ENCODE results near the gene PLEKHB2. TPM values are rescaled to one million over a fixed set of nuclear protein-coding genes. Genes with fewer than 3 reads are reported as not detected.

The PLEKHB2 gene, protein sequence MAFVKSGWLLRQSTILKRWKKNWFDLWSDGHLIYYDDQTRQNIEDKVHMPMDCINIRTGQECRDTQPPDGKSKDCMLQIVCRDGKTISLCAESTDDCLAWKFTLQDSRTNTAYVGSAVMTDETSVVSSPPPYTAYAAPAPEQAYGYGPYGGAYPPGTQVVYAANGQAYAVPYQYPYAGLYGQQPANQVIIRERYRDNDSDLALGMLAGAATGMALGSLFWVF
- total RNA-seq (ENCODE audit: low replicate concordance): 43.4 and 49.2 TPM in 2 replicates
- long read RNA-seq, full-length matches to known transcripts: 63 of 245 reads
- long read RNA-seq, partial matches to known transcripts: 2 of 245 reads
- long read RNA-seq, other reads (novel, unspliced or antisense): 180 of 245 reads

DNA sequence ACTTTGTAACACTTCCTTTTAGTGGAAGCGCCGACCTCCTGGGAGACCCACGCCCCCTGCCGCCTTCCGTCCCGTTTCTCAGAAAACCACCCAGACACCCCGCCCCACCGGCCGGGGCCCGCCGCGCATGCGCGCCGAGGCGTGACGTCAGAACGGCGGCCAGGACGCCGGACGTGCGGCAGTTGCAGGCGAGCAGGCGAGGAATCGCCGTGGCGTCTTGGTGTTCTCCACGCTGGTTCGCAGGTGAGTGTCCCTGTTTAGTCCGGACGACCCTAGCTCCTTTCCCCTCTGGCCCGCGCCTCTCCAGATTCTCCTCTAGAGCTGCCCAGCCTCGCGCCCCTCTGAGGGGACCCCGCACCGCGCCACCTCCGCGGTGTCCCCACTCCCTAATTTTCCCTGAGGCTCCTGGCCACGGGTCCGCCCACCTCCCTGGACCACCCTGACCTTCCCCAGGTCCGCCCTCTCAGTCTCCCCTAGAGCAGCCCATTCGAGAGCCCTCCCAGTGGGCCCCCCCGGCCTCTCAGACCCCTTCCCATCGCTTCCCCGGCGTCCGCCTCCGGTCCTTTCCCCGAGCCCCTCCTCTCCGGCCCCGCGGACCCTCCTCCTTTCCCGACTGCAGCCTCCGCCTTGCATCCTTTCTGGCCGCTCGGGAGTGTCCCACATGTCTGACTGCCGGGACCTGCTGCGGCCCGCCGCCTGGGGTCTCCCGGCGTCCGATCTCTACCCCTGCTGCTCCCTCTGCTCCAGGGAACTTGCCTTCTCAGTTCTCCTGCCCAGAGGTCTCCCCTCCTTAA is at the start of gene PLEKHB2:
PLEKHB2 (plus strand) TSS at position 181 of the 794 bp plus-strand sequence. CDS start 15,606 bp downstream, outside the sequence.
- Mint-ChIP-seq H3K27me3 (no peaks in the 10 kb centered on the region), H3K36me3 (peaks cover 3% of the 10 kb centered on the region), H3K27ac (peak within 1 kb of the TSS; percentile 96), H3K4me1 (ENCODE audit: unreplicated experiment) (peaks cover 28% of the 10 kb centered on the region), H3K4me3 (peak within 1 kb of the TSS; percentile 97), H3K9me3 (no peaks in the 10 kb centered on the region)
- TF ChIP-seq, protein P1, sequence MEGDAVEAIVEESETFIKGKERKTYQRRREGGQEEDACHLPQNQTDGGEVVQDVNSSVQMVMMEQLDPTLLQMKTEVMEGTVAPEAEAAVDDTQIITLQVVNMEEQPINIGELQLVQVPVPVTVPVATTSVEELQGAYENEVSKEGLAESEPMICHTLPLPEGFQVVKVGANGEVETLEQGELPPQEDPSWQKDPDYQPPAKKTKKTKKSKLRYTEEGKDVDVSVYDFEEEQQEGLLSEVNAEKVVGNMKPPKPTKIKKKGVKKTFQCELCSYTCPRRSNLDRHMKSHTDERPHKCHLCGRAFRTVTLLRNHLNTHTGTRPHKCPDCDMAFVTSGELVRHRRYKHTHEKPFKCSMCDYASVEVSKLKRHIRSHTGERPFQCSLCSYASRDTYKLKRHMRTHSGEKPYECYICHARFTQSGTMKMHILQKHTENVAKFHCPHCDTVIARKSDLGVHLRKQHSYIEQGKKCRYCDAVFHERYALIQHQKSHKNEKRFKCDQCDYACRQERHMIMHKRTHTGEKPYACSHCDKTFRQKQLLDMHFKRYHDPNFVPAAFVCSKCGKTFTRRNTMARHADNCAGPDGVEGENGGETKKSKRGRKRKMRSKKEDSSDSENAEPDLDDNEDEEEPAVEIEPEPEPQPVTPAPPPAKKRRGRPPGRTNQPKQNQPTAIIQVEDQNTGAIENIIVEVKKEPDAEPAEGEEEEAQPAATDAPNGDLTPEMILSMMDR (conservative IDR thresholded peaks at IDR 0.05): peak; percentile 60
- peak; percentile 95 for DNase-seq (ENCODE audit: extremely low spot score, unreplicated experiment)

DNA sequence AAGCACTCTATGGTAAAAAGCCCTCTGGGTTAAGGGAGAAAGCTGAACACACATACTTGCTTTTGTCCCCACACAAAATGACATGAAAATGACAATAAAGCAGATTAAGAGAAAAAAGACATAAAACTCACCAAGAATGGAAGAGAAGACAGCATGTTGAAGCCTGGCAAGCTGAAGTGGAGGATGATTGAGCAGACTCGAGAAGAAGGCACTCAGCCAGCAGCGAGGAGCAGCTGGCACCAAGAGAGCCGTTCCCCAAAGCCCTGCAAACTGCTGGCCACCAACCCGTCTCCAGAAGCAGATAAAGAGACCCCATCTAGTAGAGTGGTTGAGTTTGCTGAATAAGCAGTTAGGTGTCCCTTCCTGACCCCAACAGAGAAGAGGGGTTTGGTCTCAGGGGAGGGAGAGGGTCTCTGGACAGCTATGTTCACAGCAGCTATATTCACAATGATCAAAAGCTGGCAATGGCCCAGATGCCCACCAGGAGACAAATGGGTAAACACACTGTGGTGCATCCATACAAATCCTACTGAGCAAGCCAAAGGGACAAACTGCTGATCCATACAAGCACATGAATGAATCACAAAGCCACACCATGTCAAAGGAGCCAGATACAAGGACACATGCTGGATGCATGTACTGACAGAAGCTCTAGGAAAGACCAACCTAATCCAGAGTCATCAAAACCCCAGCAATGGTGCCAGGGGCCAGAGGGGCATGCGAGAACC is 48.8 kb upstream of the PLEKHB2 start:
- Mint-ChIP-seq H3K9me3 (no peaks in the 10 kb centered on the region), H3K4me3 (no peak overlapping the region), H3K27ac (peak overlapping the region; percentile 36), H3K36me3 (peaks cover 48% of the 10 kb centered on the region), H3K4me1 (ENCODE audit: unreplicated experiment) (peaks cover 17% of the 10 kb centered on the region), H3K27me3 (no peaks in the 10 kb centered on the region)
- no peak for DNase-seq (ENCODE audit: extremely low spot score, unreplicated experiment)
- TF ChIP-seq, protein P1 (conservative IDR thresholded peaks at IDR 0.05): no peak

DNA sequence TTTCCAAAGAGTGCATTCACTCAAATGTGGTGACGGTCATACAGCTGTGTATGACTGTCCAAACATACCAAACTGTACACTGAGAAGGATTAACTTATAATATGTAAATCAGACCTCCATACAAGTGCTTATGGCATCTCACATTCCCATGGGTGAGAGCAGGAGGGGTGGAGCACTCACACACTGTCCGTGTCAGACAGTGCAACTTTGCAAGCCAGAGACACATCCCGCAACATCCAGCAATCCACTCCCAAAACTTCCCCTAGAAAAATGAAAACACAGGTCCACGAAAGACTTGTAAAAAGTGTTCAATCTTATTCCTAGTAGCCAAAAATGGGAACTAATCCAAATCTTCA is 48.2 kb upstream of the PLEKHB2 start:
- Mint-ChIP-seq H3K27me3 (no peaks in the 10 kb centered on the region), H3K4me3 (no peak overlapping the region), H3K9me3 (no peaks in the 10 kb centered on the region), H3K27ac (no peak overlapping the region), H3K4me1 (ENCODE audit: unreplicated experiment) (peaks cover 23% of the 10 kb centered on the region), H3K36me3 (peaks cover 47% of the 10 kb centered on the region)
- no peak for DNase-seq (ENCODE audit: extremely low spot score, unreplicated experiment)
- TF ChIP-seq, protein P1 (conservative IDR thresholded peaks at IDR 0.05): no peak

DNA sequence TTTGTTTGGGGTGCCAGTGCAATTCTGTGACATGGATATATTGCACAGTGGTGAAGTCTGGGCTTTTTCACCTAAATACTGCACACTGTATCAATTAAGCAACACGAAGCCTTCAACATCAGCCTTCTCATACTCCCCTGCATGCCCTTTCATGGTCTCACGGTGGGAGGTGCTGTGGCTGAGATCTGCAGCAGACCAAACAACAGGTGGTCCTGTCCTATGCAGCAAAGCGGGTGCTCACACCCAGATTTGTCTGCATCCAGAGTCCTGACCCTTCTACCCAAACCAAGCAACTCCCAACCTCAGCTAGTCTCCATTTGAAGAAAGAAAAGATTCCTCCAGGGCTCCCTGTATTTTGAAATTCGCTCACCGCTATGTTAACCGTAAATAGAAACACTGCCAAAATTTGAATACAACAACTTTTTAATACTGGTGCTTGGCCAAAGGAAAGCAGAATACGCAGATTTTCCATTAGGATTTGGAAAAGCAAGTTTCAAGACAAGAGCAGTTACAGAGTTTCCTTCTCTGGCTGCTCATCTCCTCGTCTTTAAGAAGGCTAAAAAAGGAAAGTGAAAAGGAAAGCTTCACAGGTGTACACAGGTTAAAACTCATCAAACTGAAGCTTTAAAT is 46.8 kb upstream of the PLEKHB2 start:
- Mint-ChIP-seq H3K4me1 (ENCODE audit: unreplicated experiment) (peaks cover 27% of the 10 kb centered on the region), H3K36me3 (peaks cover 37% of the 10 kb centered on the region), H3K9me3 (no peaks in the 10 kb centered on the region), H3K27ac (no peak overlapping the region), H3K4me3 (no peak overlapping the region), H3K27me3 (no peaks in the 10 kb centered on the region)
- no peak for DNase-seq (ENCODE audit: extremely low spot score, unreplicated experiment)
- TF ChIP-seq, protein P1 (conservative IDR thresholded peaks at IDR 0.05): no peak

DNA sequence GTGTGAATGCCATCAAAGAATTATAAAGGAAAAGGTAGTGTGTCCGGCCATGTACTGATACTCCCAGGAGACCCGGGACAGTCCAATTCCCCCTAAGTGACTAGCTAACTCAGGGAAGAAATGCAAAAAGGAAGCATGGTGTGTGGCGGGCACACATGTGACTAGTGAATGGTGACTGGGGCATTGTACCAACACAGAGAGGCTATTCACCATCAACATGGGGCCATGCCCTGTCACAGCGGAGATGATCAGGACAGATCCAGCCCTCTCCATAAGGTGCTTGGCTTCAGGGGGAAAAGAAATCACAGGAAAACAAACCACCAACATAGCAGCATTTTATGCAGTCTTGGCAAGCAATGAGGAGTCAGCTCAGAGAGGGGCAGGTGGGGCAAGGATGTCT is 46.2 kb upstream of the PLEKHB2 start:
- no peak for DNase-seq (ENCODE audit: extremely low spot score, unreplicated experiment)
- TF ChIP-seq, protein P1 (conservative IDR thresholded peaks at IDR 0.05): no peak
- Mint-ChIP-seq H3K9me3 (no peaks in the 10 kb centered on the region), H3K27me3 (no peaks in the 10 kb centered on the region), H3K4me3 (no peak overlapping the region), H3K27ac (no peak overlapping the region), H3K4me1 (ENCODE audit: unreplicated experiment) (peaks cover 30% of the 10 kb centered on the region), H3K36me3 (peaks cover 39% of the 10 kb centered on the region)

All from type B pancreatic cell (in vitro differentiated cells).